Lower leg skin (tissue), 3 donors: ENCODE results near the gene CD52.

Experiments used
- CTCF ChIP-seq, 3 donors: fragments of 450-650 bp; IDR thresholded peaks; one replicate each; pipeline ENCODE4 v1.5.1; 2016; ENCODE audit warnings: antibody characterized with exemption in 3 of 3, mild to moderate bottlenecking in 3 of 3, moderate library complexity in 2 of 3
- POLR2A ChIP-seq, 2 donors: fragments of 450-650 bp; IDR thresholded peaks; one replicate each; pipeline ENCODE4 v1.6.1; 2016 to 2017; ENCODE audit warnings: antibody characterized with exemption in 2 of 2, mild to moderate bottlenecking in 1 of 2, moderate library complexity in 1 of 2

DNA sequence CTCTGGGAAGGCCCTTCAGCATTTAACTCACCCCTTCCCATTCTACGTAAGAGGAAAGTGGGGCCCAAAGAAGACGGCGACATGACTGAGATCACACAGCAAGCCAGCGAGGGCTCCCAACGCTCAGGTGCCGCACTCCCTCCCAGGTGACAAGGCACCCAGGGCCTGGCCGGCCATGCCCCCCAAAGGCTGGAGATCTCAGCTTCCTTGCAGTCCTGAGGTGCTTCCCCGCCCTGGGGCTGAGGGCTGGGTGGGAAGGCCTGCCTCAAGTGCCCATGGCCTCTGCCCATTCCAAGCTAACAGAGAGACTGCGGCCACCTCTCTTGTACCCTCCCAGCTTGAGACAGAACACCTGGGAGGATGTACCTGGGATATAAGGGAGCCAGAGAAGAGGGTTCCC, 37.2 kb downstream of the CD52 start:
- TF ChIP-seq CTCF (IDR thresholded peaks at IDR 0.05) (no peak), POLR2A (IDR thresholded peaks at IDR 0.05) (no peak)
